CD14-positive monocyte (primary cell): Measurements from ENCODE around the gene RASGRP2. TPM values are rescaled to one million over a fixed set of nuclear protein-coding genes. Genes with fewer than 3 reads are reported as not detected.

Experiments used
- DNase-seq, 3 donors: peaks; one replicate each; pipeline ENCODE4 v3.0.0-alpha.2; 2011 to 2022
- H2AFZ ChIP-seq: 2 replicates; pipeline ENCODE4 v1.6.0; 2012; ENCODE audit warnings: mild to moderate bottlenecking, low read depth, low read length, inconsistent platforms; ENCODE audit not compliant: insufficient read depth, poor library complexity, severe bottlenecking
- H3K27ac ChIP-seq, 2 donors: 1 replicate in 1 of 2; 2 replicates in 1 of 2; pipeline ENCODE4 v1.5.1; 2012 to 2013; ENCODE audit warnings: low read length in 2 of 2, control low read depth in 1 of 2, inconsistent platforms in 1 of 2, low read depth in 1 of 2, mild to moderate bottlenecking in 1 of 2
- H3K27me3 ChIP-seq, 2 donors: one replicate each; pipeline versions ENCODE4 v1.6.0 to v1.6.1; 2011 to 2013; ENCODE audit warnings: low read length in 2 of 2; ENCODE audit not compliant: control insufficient read depth in 2 of 2, insufficient read depth in 2 of 2
- H3K36me3 ChIP-seq, 2 donors: replicated peaks in 1 of 2; 1 replicate in 1 of 2; 2 replicates in 1 of 2; pipeline versions ENCODE4 v1.5.1 to v1.6.1; 2012 to 2013; ENCODE audit warnings: low read length in 2 of 2, control low read depth in 1 of 2, inconsistent platforms in 1 of 2, mild to moderate bottlenecking in 1 of 2; ENCODE audit not compliant: insufficient read depth in 2 of 2, control insufficient read depth in 1 of 2
- H3K4me1 ChIP-seq, 2 donors: 1 replicate in 1 of 2; 2 replicates in 1 of 2; pipeline versions ENCODE4 v1.5.1 to v1.6.1; 2012 to 2013; ENCODE audit warnings: low read length in 2 of 2, control low read depth in 1 of 2, inconsistent platforms in 1 of 2, mild to moderate bottlenecking in 1 of 2, moderate library complexity in 1 of 2; ENCODE audit not compliant: insufficient read depth in 2 of 2, control insufficient read depth in 1 of 2
- H3K4me2 ChIP-seq: replicated peaks from 2 replicates; pipeline ENCODE3; 2012; ENCODE audit warnings: low read length, moderate library complexity, mild to moderate bottlenecking; ENCODE audit not compliant: poor library complexity, severe bottlenecking; ENCODE audit errors: extremely low read depth
- H3K4me3 ChIP-seq, 3 experiments: fragments of 200-600 bp in 1 of 3; sonication (generic) in 1 of 3; replicated peaks in 1 of 3; 1 replicate in 2 of 3; 2 replicates in 1 of 3; pipeline ENCODE4 v1.5.1; 2011 to 2013; ENCODE audit warnings: low read length in 3 of 3, mild to moderate bottlenecking in 3 of 3, control low read depth in 2 of 3, low read depth in 2 of 3, inconsistent platforms in 1 of 3, moderate library complexity in 1 of 3
- H3K79me2 ChIP-seq: 2 replicates; pipeline ENCODE4 v1.6.0; 2012; ENCODE audit warnings: mild to moderate bottlenecking, control low read depth, inconsistent platforms, low read length, moderate library complexity; ENCODE audit not compliant: insufficient read depth
- H3K9ac ChIP-seq: 2 replicates; pipeline ENCODE4 v1.6.0; 2017; ENCODE audit warnings: low read length, mild to moderate bottlenecking; ENCODE audit not compliant: insufficient read depth, poor library complexity, severe bottlenecking
- H3K9me3 ChIP-seq, 2 donors: replicated peaks in 1 of 2; 1 replicate in 1 of 2; 2 replicates in 1 of 2; pipeline versions ENCODE4 v1.5.1 to v1.6.1; 2012 to 2013; ENCODE audit warnings: low read length in 2 of 2, control low read depth in 1 of 2; ENCODE audit not compliant: control insufficient read depth in 1 of 2, insufficient read depth in 1 of 2
- H4K20me1 ChIP-seq: 2 replicates; pipeline ENCODE4 v1.6.0; 2012; ENCODE audit warnings: mild to moderate bottlenecking, low read length, control low read depth, moderate library complexity; ENCODE audit not compliant: insufficient read depth
- H3K27ac Mint-ChIP-seq, 7 donors: one replicate each; pipeline ENCODE4 v1.8.0; 2020; ENCODE audit warnings: mild to moderate bottlenecking in 7 of 7, mixed read lengths in 7 of 7, moderate library complexity in 6 of 7, inconsistent platforms in 2 of 7
- H3K27me3 Mint-ChIP-seq, 3 donors: one replicate each; pipeline ENCODE4 v1.8.0; 2021 to 2022; ENCODE audit warnings: low read depth in 3 of 3, mild to moderate bottlenecking in 3 of 3, mixed read lengths in 3 of 3, moderate library complexity in 3 of 3, inconsistent platforms in 1 of 3
- H3K36me3 Mint-ChIP-seq, 2 donors: one replicate each; pipeline ENCODE4 v1.8.0; 2020; ENCODE audit warnings: mixed read lengths in 2 of 2, inconsistent platforms in 1 of 2, mild to moderate bottlenecking in 1 of 2
- H3K4me1 Mint-ChIP-seq: one replicate; pipeline ENCODE4 v1.8.0; 2020; ENCODE audit warnings: mild to moderate bottlenecking, mixed read lengths
- H3K4me3 Mint-ChIP-seq, 2 donors: one replicate each; pipeline ENCODE4 v1.8.0; 2020; ENCODE audit warnings: mild to moderate bottlenecking in 2 of 2, mixed read lengths in 2 of 2, moderate library complexity in 1 of 2
- H3K9me3 Mint-ChIP-seq, 7 donors: one replicate each; pipeline ENCODE4 v1.8.0; 2020 to 2022; ENCODE audit warnings: mixed read lengths in 7 of 7, mild to moderate bottlenecking in 6 of 7, moderate library complexity in 6 of 7, inconsistent platforms in 2 of 7
- WGBS: methylation state at CpG from one replicate; pipeline ENCODE4 v1.1.5; 2013; ENCODE audit warnings: missing lambda C conversion rate; ENCODE audit not compliant: insufficient coverage; 5-methylcytosine and 5-hydroxymethylcytosine counted together
- intact Hi-C, 2 donors: fragments of 100-400 bp; cut with micrococcal nuclease; formaldehyde crosslinking; loops; one replicate each; pipeline versions ENCODE4 v1.15.0 to v1.15.1; 2023
- polyA plus RNA-seq, 3 donors: library from polyadenylated mRNA; depleted of rRNA in 1 of 3; unstranded in 2 of 3; stranded (reverse) in 1 of 3; fragments of 300-500 nt in 2 of 3; fragments of >200 nt in 1 of 3; fragmentation: Illumina TruSeq in 2 of 3; gene quantifications; 1 replicate in 2 of 3; 2 replicates in 1 of 3; pipeline ENCODE4 v1.2.3, GENCODE V29; 2012 to 2021
- TF ChIP-seq, protein P1 (sequence below): fragments of 200-600 bp; IDR thresholded peaks from one replicate; pipeline ENCODE4 v1.8.0; 2022; ENCODE audit warnings: antibody characterized with exemption, mild to moderate bottlenecking

The RASGRP2 gene
- polyA plus RNA-seq, 3 donors: 67.6 to 242 (median 68.8) TPM

DNA sequence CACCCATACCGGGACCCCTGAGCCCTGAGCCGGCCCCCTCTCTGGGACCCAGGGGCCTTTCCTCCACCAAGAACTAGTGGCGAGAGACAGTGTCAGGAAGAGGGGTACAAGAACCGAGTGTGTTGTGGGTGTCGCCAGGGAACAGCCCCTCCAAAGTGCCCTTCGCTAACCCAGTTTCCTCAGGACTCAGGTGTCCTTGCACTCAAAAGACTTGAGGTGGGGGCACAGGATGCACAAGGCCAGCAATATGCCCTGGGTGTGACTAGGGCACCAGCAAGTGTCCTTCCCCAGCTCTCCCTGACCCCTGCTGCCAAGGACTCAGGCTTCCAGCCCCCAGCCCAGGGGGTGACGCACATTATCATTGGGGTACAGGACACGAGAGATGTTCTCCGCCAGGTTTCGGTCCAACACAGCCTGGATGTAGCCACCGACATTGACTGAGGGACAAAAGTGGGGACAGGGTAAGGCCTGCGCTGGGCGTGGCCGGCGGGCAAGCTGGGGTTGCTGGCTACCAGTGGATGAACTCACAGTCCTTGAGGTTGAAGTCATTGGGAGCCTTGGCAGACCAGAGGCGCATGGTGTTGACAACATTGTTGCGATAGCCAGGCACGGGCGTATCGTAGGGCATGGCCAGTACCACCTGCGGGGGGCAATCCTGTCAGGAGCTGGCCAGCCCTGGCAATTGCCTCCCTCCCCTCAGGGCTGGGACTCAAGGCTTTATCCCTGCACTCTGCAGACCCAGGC lies 11.1 kb upstream of the RASGRP2 start:
- no peaks in the 10 kb centered on the region for H3K79me2 ChIP-seq
- intact Hi-C loops: no loop called here
- Mint-ChIP-seq H3K4me3 (no peak overlapping the region), H3K36me3 (peaks cover 12 to 21% of the 10 kb centered on the region in 2 donors), H3K27ac (no peak overlapping the region), H3K9me3 (no peaks in the 10 kb centered on the region), H3K4me1 (peaks cover 1% of the 10 kb centered on the region), H3K27me3 (peaks cover 0 to 4% (median 2%) of the 10 kb centered on the region in 3 donors)
- no peaks in the 10 kb centered on the region for H3K36me3 ChIP-seq
- 96% methylated on average over 15 of the region's 21 CpGs for WGBS
- peaks cover 3% of the 10 kb centered on the region for H4K20me1 ChIP-seq
- no peaks in the 10 kb centered on the region for H3K9me3 ChIP-seq
- no peak overlapping the region for H3K4me2 ChIP-seq
- H2AFZ ChIP-seq: no peak overlapping the region
- no peaks in the 10 kb centered on the region for H3K27me3 ChIP-seq
- H3K4me1 ChIP-seq: no peaks in the 10 kb centered on the region
- no peak overlapping the region for H3K4me3 ChIP-seq
- TF ChIP-seq, protein P1, sequence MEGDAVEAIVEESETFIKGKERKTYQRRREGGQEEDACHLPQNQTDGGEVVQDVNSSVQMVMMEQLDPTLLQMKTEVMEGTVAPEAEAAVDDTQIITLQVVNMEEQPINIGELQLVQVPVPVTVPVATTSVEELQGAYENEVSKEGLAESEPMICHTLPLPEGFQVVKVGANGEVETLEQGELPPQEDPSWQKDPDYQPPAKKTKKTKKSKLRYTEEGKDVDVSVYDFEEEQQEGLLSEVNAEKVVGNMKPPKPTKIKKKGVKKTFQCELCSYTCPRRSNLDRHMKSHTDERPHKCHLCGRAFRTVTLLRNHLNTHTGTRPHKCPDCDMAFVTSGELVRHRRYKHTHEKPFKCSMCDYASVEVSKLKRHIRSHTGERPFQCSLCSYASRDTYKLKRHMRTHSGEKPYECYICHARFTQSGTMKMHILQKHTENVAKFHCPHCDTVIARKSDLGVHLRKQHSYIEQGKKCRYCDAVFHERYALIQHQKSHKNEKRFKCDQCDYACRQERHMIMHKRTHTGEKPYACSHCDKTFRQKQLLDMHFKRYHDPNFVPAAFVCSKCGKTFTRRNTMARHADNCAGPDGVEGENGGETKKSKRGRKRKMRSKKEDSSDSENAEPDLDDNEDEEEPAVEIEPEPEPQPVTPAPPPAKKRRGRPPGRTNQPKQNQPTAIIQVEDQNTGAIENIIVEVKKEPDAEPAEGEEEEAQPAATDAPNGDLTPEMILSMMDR: no peak
- H3K27ac ChIP-seq: no peak overlapping the region
- no peak for DNase-seq
- H3K9ac ChIP-seq: no peak overlapping the region

DNA sequence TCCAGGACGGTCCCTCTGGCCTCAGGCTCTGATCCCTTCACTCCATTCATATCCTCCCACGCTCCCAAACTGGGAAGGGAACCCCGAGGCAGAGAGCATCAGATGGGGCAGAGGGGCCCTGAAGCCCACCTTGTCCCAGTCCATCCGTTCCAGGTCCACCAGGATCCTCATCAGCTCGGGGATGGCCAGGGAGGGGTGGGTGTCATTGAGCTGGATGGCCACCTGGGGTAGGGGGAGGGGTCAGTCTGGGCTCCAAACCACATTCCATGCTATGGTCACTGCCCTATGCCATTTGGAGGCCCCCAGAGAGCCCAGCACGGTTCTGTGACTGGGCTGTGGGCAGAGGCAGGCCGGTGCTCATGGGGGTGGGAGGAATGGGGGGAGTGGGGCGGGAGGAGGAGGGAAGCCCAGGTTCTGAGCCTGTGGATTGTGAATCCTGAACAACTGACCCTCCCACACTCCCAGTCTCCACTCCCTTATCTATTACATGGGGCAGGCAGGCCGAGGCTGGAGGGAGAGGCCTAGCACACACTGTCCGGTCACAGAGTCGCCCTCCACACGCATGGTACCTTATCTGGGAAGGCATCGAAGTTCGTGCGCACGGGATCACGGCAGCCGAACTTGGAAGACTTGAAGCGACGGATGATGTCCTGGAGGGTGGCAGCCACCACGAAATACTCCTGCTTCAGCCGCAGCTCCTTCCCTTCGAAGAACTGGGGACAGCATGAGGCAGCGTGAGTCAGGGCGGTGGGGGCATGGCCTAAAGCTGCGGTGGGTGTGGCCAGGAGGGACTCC lies 10.4 kb upstream of the RASGRP2 start:
- H3K27me3 ChIP-seq: no peaks in the 10 kb centered on the region
- H3K9ac ChIP-seq: no peak overlapping the region
- H3K36me3 ChIP-seq: no peaks in the 10 kb centered on the region
- no peak overlapping the region for H3K4me3 ChIP-seq
- intact Hi-C loops: no loop called here
- peaks cover 0 to 4% (median 2%) of the 10 kb centered on the region in 3 donors for H3K27me3 Mint-ChIP-seq
- WGBS: 96% methylated on average over 20 of the region's 26 CpGs
- TF ChIP-seq, protein P1: no peak
- peaks cover 12 to 21% of the 10 kb centered on the region in 2 donors for H3K36me3 Mint-ChIP-seq
- DNase-seq: no peak
- H3K4me2 ChIP-seq: no peak overlapping the region
- no peak overlapping the region for H3K4me3 Mint-ChIP-seq
- H3K4me1 ChIP-seq: no peaks in the 10 kb centered on the region
- no peak overlapping the region for H2AFZ ChIP-seq
- H3K4me1 Mint-ChIP-seq: no peaks in the 10 kb centered on the region
- H4K20me1 ChIP-seq: no peaks in the 10 kb centered on the region
- H3K9me3 Mint-ChIP-seq: no peaks in the 10 kb centered on the region
- no peaks in the 10 kb centered on the region for H3K9me3 ChIP-seq
- no peak overlapping the region for H3K27ac Mint-ChIP-seq
- no peaks in the 10 kb centered on the region for H3K79me2 ChIP-seq
- H3K27ac ChIP-seq: no peak overlapping the region
